ENCODE data around the gene STX4.

DNA sequence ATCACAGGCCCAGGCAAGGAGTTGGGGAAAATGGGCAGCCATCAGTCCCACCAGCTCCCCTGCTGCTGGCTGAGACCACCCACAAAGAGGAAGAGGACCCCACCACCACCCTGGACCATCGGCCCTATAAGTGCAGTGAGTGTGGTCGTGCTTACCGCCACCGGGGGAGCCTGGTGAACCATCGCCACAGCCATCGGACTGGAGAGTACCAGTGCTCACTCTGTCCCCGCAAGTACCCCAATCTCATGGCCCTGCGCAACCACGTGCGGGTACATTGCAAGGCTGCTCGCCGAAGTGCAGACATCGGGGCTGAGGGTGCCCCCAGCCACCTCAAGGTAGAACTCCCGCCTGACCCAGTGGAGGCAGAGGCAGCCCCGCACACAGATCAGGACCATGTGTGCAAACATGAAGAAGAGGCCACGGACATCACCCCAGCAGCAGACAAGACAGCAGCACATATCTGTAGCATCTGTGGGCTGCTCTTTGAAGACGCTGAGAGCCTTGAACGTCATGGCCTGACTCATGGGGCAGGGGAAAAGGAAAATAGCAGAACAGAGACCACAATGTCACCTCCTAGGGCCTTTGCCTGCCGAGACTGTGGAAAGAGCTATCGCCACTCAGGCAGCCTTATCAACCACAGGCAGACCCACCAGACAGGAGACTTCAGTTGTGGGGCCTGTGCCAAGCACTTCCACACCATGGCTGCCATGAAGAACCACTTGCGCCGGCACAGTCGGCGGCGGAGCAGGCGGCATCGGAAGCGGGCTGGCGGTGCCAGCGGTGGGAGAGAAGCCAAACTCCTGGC lies 44.4 kb downstream of the STX4 start:
- no peak for TF ChIP-seq CXXC5 (CRISPR knock-in tag; IDR thresholded peaks at IDR 0.05)
- no peak for TF ChIP-seq BRF1 (IDR thresholded peaks at IDR 0.05; ENCODE audit: borderline replicate concordance, extremely low read depth, insufficient read length)
- TF ChIP-seq GATA2 (CRISPR knock-in tag; IDR thresholded peaks at IDR 0.05), result no peak
- TF ChIP-seq OTX1 (CRISPR knock-in tag; IDR thresholded peaks at IDR 0.05), result no peak
- TF ChIP-seq, protein P1, sequence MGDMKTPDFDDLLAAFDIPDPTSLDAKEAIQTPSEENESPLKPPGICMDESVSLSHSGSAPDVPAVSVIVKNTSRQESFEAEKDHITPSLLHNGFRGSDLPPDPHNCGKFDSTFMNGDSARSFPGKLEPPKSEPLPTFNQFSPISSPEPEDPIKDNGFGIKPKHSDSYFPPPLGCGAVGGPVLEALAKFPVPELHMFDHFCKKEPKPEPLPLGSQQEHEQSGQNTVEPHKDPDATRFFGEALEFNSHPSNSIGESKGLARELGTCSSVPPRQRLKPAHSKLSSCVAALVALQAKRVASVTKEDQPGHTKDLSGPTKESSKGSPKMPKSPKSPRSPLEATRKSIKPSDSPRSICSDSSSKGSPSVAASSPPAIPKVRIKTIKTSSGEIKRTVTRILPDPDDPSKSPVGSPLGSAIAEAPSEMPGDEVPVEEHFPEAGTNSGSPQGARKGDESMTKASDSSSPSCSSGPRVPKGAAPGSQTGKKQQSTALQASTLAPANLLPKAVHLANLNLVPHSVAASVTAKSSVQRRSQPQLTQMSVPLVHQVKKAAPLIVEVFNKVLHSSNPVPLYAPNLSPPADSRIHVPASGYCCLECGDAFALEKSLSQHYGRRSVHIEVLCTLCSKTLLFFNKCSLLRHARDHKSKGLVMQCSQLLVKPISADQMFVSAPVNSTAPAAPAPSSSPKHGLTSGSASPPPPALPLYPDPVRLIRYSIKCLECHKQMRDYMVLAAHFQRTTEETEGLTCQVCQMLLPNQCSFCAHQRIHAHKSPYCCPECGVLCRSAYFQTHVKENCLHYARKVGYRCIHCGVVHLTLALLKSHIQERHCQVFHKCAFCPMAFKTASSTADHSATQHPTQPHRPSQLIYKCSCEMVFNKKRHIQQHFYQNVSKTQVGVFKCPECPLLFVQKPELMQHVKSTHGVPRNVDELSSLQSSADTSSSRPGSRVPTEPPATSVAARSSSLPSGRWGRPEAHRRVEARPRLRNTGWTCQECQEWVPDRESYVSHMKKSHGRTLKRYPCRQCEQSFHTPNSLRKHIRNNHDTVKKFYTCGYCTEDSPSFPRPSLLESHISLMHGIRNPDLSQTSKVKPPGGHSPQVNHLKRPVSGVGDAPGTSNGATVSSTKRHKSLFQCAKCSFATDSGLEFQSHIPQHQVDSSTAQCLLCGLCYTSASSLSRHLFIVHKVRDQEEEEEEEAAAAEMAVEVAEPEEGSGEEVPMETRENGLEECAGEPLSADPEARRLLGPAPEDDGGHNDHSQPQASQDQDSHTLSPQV (IDR thresholded peaks at IDR 0.05), result no peak
- TF ChIP-seq, protein P2, sequence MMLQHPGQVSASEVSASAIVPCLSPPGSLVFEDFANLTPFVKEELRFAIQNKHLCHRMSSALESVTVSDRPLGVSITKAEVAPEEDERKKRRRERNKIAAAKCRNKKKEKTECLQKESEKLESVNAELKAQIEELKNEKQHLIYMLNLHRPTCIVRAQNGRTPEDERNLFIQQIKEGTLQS (IDR thresholded peaks at IDR 0.05), result no peak
- TF ChIP-seq, protein P2 (CRISPR knock-in tag; conservative IDR thresholded peaks at IDR 0.05), result no peak
- TF ChIP-seq CBFB (CRISPR knock-in tag; IDR thresholded peaks at IDR 0.05), result no peak
- TF ChIP-seq MAFF (IDR thresholded peaks at IDR 0.05; ENCODE audit: low read length), result no peak
- TF ChIP-seq, protein P3, sequence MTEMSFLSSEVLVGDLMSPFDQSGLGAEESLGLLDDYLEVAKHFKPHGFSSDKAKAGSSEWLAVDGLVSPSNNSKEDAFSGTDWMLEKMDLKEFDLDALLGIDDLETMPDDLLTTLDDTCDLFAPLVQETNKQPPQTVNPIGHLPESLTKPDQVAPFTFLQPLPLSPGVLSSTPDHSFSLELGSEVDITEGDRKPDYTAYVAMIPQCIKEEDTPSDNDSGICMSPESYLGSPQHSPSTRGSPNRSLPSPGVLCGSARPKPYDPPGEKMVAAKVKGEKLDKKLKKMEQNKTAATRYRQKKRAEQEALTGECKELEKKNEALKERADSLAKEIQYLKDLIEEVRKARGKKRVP (CRISPR knock-in tag; IDR thresholded peaks at IDR 0.05), result no peak
- TF ChIP-seq, protein P4, sequence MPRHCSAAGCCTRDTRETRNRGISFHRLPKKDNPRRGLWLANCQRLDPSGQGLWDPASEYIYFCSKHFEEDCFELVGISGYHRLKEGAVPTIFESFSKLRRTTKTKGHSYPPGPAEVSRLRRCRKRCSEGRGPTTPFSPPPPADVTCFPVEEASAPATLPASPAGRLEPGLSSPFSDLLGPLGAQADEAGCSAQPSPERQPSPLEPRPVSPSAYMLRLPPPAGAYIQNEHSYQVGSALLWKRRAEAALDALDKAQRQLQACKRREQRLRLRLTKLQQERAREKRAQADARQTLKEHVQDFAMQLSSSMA (CRISPR knock-in tag; IDR thresholded peaks at IDR 0.05), result no peak

Data from K562 (cell line).